Activated CD4-positive, alpha-beta T cell treated with anti-CD3 and anti-CD28 coated beads, Interleukin-2, Interleukin-4, amounts not matched to agents 100 ng/mL and 50 ng/mL, durations not matched to agents 16 hours and 8 hours (primary cell): ENCODE data around the gene PTPRR.

Experiments
- DNase-seq: peaks from one replicate; pipeline ENCODE4 v3.0.0-alpha.2; 2020; ENCODE audit warnings: low spot score

PTPRR gene

GRCh38 chr12:70645494-70646317 lies 274.8 kb downstream of the PTPRR start:
- DNase-seq, result peak; percentile 19

GRCh38 chr12:70644861-70645260 lies 275.7 kb downstream of the PTPRR start:
- DNase-seq, result no peak

GRCh38 chr12:70643939-70644338 lies 276.6 kb downstream of the PTPRR start:
- DNase-seq, result no peak

GRCh38 chr12:70641691-70642090 lies 278.8 kb downstream of the PTPRR start:
- DNase-seq, result no peak

GRCh38 chr12:70640901-70641300 lies 279.6 kb downstream of the PTPRR start:
- no peak for DNase-seq

- DNase-seq, result no peak
Observed at GRCh38 chr12:70639535-70639934, 281.0 kb downstream of the PTPRR start.

GRCh38 chr12:70638639-70639360 lies 281.7 kb downstream of the PTPRR start:
- DNase-seq, result no peak

GRCh38 chr12:70637303-70638085 lies 283.0 kb downstream of the PTPRR start, which contains the start of gene PTPRB:
Gene PTPRB, minus strand, starts transcription at chr12:70637429. Its CDS starts 34 bp downstream, at chr12:70637395.
- no peak for DNase-seq

- DNase-seq, result no peak
Observed at GRCh38 chr12:70635755-70636154, 284.8 kb downstream of the PTPRR start.

GRCh38 chr12:70628701-70629480 lies 291.6 kb downstream of the PTPRR start:
- no peak for DNase-seq

- no peak for DNase-seq
Observed at GRCh38 chr12:70627677-70628076, 292.9 kb downstream of the PTPRR start.

GRCh38 chr12:70626180-70626579 lies 294.4 kb downstream of the PTPRR start:
- DNase-seq, result no peak

GRCh38 chr12:70619471-70620152 lies 300.9 kb downstream of the PTPRR start:
- DNase-seq, result no peak

- DNase-seq, result no peak
Observed at GRCh38 chr12:70618371-70618770, 302.2 kb downstream of the PTPRR start.

- DNase-seq, result no peak
Observed at GRCh38 chr12:70617450-70617849, 303.1 kb downstream of the PTPRR start.

- no peak for DNase-seq
Observed at GRCh38 chr12:70615174-70615866, 305.2 kb downstream of the PTPRR start.

- DNase-seq, result no peak
Observed at GRCh38 chr12:70609739-70610491, 310.6 kb downstream of the PTPRR start.

GRCh38 chr12:70609203-70609602 lies 311.3 kb downstream of the PTPRR start:
- no peak for DNase-seq

- no peak for DNase-seq
Observed at GRCh38 chr12:70608184-70608583, 312.4 kb downstream of the PTPRR start.

GRCh38 chr12:70607107-70607506 lies 313.4 kb downstream of the PTPRR start:
- no peak for DNase-seq
